GM12891 (cell line): ENCODE results near the gene GPC6.

Source experiments
- POLR2A ChIP-seq: IDR thresholded peaks from 2 replicates; pipeline ENCODE4 v1.6.1; 2011; ENCODE audit warnings: low read depth, low read length, control low read depth
- POLR2AphosphoS5 ChIP-seq: IDR thresholded peaks from 2 replicates; pipeline ENCODE4 v1.6.1; 2011; ENCODE audit warnings: low read depth, low read length, control low read depth
- SPI1 ChIP-seq: IDR thresholded peaks from 2 replicates; pipeline ENCODE4 v1.6.1; 2011; ENCODE audit warnings: low read depth, low read length, control low read depth
- TAF1 ChIP-seq: IDR thresholded peaks from 2 replicates; pipeline ENCODE4 v1.6.1; 2011; ENCODE audit warnings: low read depth, low read length, control low read depth

GRCh38 chr13:94201022-94201421 lies 974.4 kb downstream of the GPC6 start:
- TF ChIP-seq POLR2A (no peak), POLR2AphosphoS5 (no peak), TAF1 (no peak), SPI1 (no peak)
